Mucosa of descending colon (tissue), 3 donors: Measurements from ENCODE around the gene OTULINL. TPM values are rescaled to one million over a fixed set of nuclear protein-coding genes. Genes with fewer than 3 reads are reported as not detected.

ENCODE experiments used
- ATAC-seq: fragments of 200-7000 bp; cut with Tn5 transposase; one replicate; pipeline ENCODE4 v1.9.1; 2020; ENCODE audit warnings: mild to moderate bottlenecking, moderate library complexity
- DNase-seq, 3 donors: peaks; one replicate each; pipeline ENCODE4 v3.0.0-alpha.2; 2020
- H3K36me3 ChIP-seq: fragments of 200-600 bp; one replicate; pipeline ENCODE4 v1.8.0; 2021; ENCODE audit warnings: low read depth, mild to moderate bottlenecking
- H3K4me1 ChIP-seq: fragments of 200-600 bp; one replicate; pipeline ENCODE4 v1.8.0; 2021; ENCODE audit warnings: low read depth, mild to moderate bottlenecking
- H3K4me3 ChIP-seq: fragments of 200-600 bp; one replicate; pipeline ENCODE4 v1.8.0; 2021; ENCODE audit warnings: mild to moderate bottlenecking
- H3K9me3 ChIP-seq: fragments of 200-600 bp; one replicate; pipeline ENCODE4 v1.8.0; 2021; ENCODE audit warnings: mild to moderate bottlenecking
- intact Hi-C, 2 donors: fragments of 100-400 bp; cut with DNase I in 1 of 2; cut with micrococcal nuclease in 1 of 2; formaldehyde crosslinking; loops; one replicate each; pipeline versions ENCODE4 v1.11.0 to v1.11.1; 2022; cut with DNase I, micrococcal nuclease
- total RNA-seq, 3 donors: library from RNA; stranded (reverse); fragmentation: NEBNext Ultra II Directional in 2 of 3; extraction: Animal tissue kit (Norgen Biotek cat#: 25700) in 2 of 3; gene quantifications; one replicate each; pipeline versions ENCODE4 v1.2.1 to v1.2.4, GENCODE V29; 2021 to 2023
- TF ChIP-seq, protein P1 (sequence below): fragments of 200-600 bp; IDR thresholded peaks from one replicate; pipeline ENCODE4 v1.8.0; 2022; ENCODE audit warnings: antibody characterized with exemption, mild to moderate bottlenecking
- donor health status: DM: no; HTN: no; CAD: no; lungs with moderate emphysema.
- donor health status: DM: no; HTN: no; CAD: no.
- donor health status: DM: no; HTN: yes; CAD: no.

Gene OTULINL
- total RNA-seq, 3 donors from 2014 or later: 33.9 to 67.2 (median 60.1) TPM

DNA sequence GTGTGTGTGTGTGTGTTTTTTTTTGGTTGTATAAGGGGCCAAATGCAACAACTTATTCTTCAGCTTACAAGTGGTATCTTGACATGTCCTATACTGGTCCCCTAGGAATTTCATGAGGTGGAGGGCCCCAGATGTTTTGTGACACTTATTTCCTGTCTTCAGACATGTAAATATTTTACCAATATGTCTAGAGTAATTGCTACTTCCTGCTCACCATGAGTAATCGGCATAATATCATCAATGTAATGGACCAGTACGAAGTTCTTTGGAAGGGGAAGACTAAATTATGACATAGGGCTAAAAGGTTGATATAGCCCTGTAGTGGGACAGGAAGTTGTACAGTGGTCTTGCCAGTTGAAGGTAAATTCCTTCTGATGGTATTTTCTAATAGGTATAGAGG, 79.2 kb downstream of the OTULINL start:
- TF ChIP-seq, protein P1, sequence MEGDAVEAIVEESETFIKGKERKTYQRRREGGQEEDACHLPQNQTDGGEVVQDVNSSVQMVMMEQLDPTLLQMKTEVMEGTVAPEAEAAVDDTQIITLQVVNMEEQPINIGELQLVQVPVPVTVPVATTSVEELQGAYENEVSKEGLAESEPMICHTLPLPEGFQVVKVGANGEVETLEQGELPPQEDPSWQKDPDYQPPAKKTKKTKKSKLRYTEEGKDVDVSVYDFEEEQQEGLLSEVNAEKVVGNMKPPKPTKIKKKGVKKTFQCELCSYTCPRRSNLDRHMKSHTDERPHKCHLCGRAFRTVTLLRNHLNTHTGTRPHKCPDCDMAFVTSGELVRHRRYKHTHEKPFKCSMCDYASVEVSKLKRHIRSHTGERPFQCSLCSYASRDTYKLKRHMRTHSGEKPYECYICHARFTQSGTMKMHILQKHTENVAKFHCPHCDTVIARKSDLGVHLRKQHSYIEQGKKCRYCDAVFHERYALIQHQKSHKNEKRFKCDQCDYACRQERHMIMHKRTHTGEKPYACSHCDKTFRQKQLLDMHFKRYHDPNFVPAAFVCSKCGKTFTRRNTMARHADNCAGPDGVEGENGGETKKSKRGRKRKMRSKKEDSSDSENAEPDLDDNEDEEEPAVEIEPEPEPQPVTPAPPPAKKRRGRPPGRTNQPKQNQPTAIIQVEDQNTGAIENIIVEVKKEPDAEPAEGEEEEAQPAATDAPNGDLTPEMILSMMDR: no peak
- intact Hi-C loops: no loop called here
- no peak for DNase-seq
- no peak overlapping the region for H3K4me3 ChIP-seq
- H3K9me3 ChIP-seq: no peaks in the 10 kb centered on the region
- ATAC-seq: no peak
- H3K4me1 ChIP-seq: peaks cover 10% of the 10 kb centered on the region
- no peaks in the 10 kb centered on the region for H3K36me3 ChIP-seq

Other genes with a start within 250 kb of the OTULINL start
- gene OTULIN, start 82.9 kb downstream of the OTULINL start, total RNA-seq: 10 to 100 TPM; 21.9 to 29.6 (median 29.5) TPM